Heart right ventricle (tissue), 16 donors: ENCODE data around the gene C17orf114.

Experiments
- ATAC-seq, 8 donors: fragments of 200-7000 bp; cut with Tn5 transposase; one replicate each; pipeline ENCODE4 v1.9.1; 2020; ENCODE audit warnings: mild to moderate bottlenecking in 8 of 8, moderate library complexity in 8 of 8, moderate number of reproducible peaks in 1 of 8
- DNase-seq, 2 donors: peaks; one replicate each; pipeline ENCODE4 v3.0.0-alpha.2; 2020
- H3K27ac ChIP-seq, 10 donors: fragments of 200-600 bp; sonication (generic) in 2 of 10; one replicate each; pipeline versions ENCODE4 v1.5.0 to v1.8.0; 2020 to 2022; ENCODE audit warnings: mild to moderate bottlenecking in 3 of 10
- H3K27me3 ChIP-seq, 7 donors: fragments of 200-600 bp; one replicate each; pipeline ENCODE4 v1.8.0; 2021 to 2022; ENCODE audit warnings: mild to moderate bottlenecking in 2 of 7
- H3K36me3 ChIP-seq, 9 donors: fragments of 200-600 bp; sonication (generic) in 1 of 9; one replicate each; pipeline versions ENCODE4 v1.5.0 to v1.8.0; 2020 to 2022; ENCODE audit warnings: mild to moderate bottlenecking in 2 of 9
- H3K4me1 ChIP-seq, 9 donors: fragments of 200-600 bp; sonication (generic) in 1 of 9; one replicate each; pipeline versions ENCODE4 v1.5.0 to v1.8.0; 2020 to 2022; ENCODE audit warnings: mild to moderate bottlenecking in 4 of 9
- H3K4me3 ChIP-seq, 10 donors: fragments of 200-600 bp; sonication (generic) in 2 of 10; one replicate each; pipeline versions ENCODE4 v1.5.0 to v1.8.0; 2020 to 2022; ENCODE audit warnings: mild to moderate bottlenecking in 7 of 10, moderate library complexity in 2 of 10
- H3K9me3 ChIP-seq, 11 donors: fragments of 200-600 bp in 10 of 11; sonication (generic) in 2 of 11; one replicate each; pipeline versions ENCODE4 v1.5.0 to v1.8.0; 2013 to 2022; ENCODE audit warnings: mild to moderate bottlenecking in 2 of 11, control low read depth in 1 of 11, moderate library complexity in 1 of 11
- WGBS, 2 donors: extraction: QIAGEN DNeasy Blood & Tissue Kit; methylation state at CpG; one replicate each; pipeline ENCODE4 v1.1.7; 2013; ENCODE audit warnings: inconsistent platforms in 1 of 2; 5-methylcytosine and 5-hydroxymethylcytosine counted together
- intact Hi-C, 10 donors: fragments of 100-400 bp; cut with DNase I; formaldehyde crosslinking; loops; one replicate each; pipeline versions ENCODE4 v1.11.1 to v1.14.2; 2022
- TF ChIP-seq, protein P1 (sequence below), 9 donors: fragments of 200-600 bp; sonication (generic) in 2 of 9; IDR thresholded peaks; one replicate each; pipeline versions ENCODE4 v1.5.0 to v1.8.0; 2021 to 2022; ENCODE audit warnings: antibody characterized with exemption in 9 of 9, mild to moderate bottlenecking in 5 of 9, moderate library complexity in 1 of 9
- donor health status: Arrhythmogenic right ventricular cardiomyopathy.
- donor health status: ischemic (EF 13 %, LVEDD 7.1; RV severe dilation, severe dysfunction).
- donor health status: healthy with polysubstance abuse.
- donor health status: DM: no; HTN: yes; CAD: no.
- donor health status: DM: no; HTN: no; CAD: no.
- donor health status: ischemic (EF 25% LVEDD 6.9; RV normal size, moderate dysfunction).
- donor health status: ischemic (EF 25% LVEDD 5.7; RV mildly dilated, moderate dysfunction).
- donor health status: healthy.
- donor health status: DM: yes; HTN: yes; CAD: no.
- donor health status: Ischemic cardiomyopathy.
- donor health status: ischemic (EF 35%, LVEDD 5.7; RV mildly dilated, moderate dysfunction).
- donor health status: nonischemic (EF 11% LVEDD 7.7; RV severe dilation, severe dysfunction).
- donor health status: DM: yes; HTN: yes; CAD: no.
- donor health status: PGD.
- donor health status: ischemic (EF 29% LVEDD 5.4; RV normal size, mild dysfunction).
- donor health status: nonischemic (EF 23%, LVEDD 6.1; RV moderate dilation, normal function).

The C17orf114 gene

GRCh38 chr17:4788159-4788806 is 13.8 kb downstream of the C17orf114 start:
- intact Hi-C loops: loop anchor here (2.0 to 10.0 kb wide), 8 partner anchors 46 to 114 kb away; partner anchors contain the start of genes MED11 (in 6 of the 10), ARRB2 (in 2 of the 10), CXCL16 (in 2 of the 10) and ZMYND15 (in 2 of the 10)
- peaks cover 16 to 50% (median 44%) of the 10 kb centered on the region in 9 donors for H3K4me1 ChIP-seq
- H3K9me3 ChIP-seq: no peaks in the 10 kb centered on the region
- TF ChIP-seq, protein P1, sequence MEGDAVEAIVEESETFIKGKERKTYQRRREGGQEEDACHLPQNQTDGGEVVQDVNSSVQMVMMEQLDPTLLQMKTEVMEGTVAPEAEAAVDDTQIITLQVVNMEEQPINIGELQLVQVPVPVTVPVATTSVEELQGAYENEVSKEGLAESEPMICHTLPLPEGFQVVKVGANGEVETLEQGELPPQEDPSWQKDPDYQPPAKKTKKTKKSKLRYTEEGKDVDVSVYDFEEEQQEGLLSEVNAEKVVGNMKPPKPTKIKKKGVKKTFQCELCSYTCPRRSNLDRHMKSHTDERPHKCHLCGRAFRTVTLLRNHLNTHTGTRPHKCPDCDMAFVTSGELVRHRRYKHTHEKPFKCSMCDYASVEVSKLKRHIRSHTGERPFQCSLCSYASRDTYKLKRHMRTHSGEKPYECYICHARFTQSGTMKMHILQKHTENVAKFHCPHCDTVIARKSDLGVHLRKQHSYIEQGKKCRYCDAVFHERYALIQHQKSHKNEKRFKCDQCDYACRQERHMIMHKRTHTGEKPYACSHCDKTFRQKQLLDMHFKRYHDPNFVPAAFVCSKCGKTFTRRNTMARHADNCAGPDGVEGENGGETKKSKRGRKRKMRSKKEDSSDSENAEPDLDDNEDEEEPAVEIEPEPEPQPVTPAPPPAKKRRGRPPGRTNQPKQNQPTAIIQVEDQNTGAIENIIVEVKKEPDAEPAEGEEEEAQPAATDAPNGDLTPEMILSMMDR (IDR thresholded peaks at IDR 0.05): no peak
- H3K27ac ChIP-seq: peak overlapping the region in 2 of 10 donors; percentile 92 to 98
- peak overlapping the region in 2 of 10 donors; percentile 78 to 81 for H3K4me3 ChIP-seq
- ATAC-seq: no peak
- no peak for DNase-seq
- H3K36me3 ChIP-seq: no peaks in the 10 kb centered on the region
- H3K27me3 ChIP-seq: peaks cover 0 to 58% (median 26%) of the 10 kb centered on the region in 7 donors
- WGBS, 2 donors: 82 to 86% methylated on average over 14 of the region's 14 CpGs

GRCh38 chr17:4786516-4786915 is 15.6 kb downstream of the C17orf114 start:
- Histone ChIP-seq H3K27me3 (peaks cover 0 to 75% (median 44%) of the 10 kb centered on the region in 7 donors), H3K4me1 (peaks cover 16 to 50% (median 44%) of the 10 kb centered on the region in 9 donors), H3K9me3 (no peaks in the 10 kb centered on the region), H3K4me3 (peak overlapping the region in 9 of 10 donors; percentile 23 to 55 (median 40)), H3K27ac (peak overlapping the region in 5 of 10 donors; percentile 10 to 50 (median 42)), H3K36me3 (no peaks in the 10 kb centered on the region)
- DNase-seq (peak in 1 of 2 donors; percentile 46), ATAC-seq (no peak)
- WGBS, 2 donors: 5 to 8% methylated on average over 6 of the region's 6 CpGs
- intact Hi-C loops: loop anchor here in 9 of 10 donors (2.0 to 10.0 kb wide), 7 partner anchors 44 to 116 kb away; partner anchors contain the start of genes MED11 (in 6 of the 9), ARRB2 (in 2 of the 9), CXCL16 (in 2 of the 9) and ZMYND15 (in 2 of the 9)
- TF ChIP-seq, protein P1 (IDR thresholded peaks at IDR 0.05): no peak

DNA sequence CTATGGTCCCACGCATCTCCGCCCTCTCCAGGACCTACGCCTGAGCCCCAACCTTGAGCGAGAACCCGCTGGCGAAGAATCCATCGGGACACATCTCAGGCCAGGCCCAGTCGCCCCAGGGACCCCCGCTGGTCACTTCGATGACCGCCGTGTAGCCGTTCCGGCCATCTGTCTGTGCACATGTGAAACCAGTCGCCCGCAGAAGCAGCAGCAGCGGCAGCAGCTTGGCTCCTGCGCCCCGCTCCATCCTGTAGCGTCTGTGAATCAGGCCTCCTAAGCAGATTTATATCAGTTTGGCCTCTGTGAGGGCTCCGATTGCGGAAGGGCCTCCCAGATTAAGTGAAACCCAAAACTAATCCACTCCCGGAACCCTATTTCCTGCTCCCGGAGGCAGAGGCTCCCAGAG is 16.0 kb downstream of the C17orf114 start, which contains the start of gene VMO1:
VMO1 (minus strand) TSS at position 259 of the 406 bp plus-strand sequence; CDS start at position 247, 12 bp downstream.
- peak in 4 of 8 donors; percentile 12 to 24 (median 18) for ATAC-seq
- Histone ChIP-seq H3K27ac (peak within 1 kb of the TSS in 5 of 10 donors; percentile 10 to 50 (median 42)), H3K27me3 (peaks cover 0 to 79% (median 48%) of the 10 kb centered on the region in 7 donors)

More for the DNA sequence above, 16.0 kb downstream of the C17orf114 start, which contains the start of gene VMO1:
- TF ChIP-seq, protein P1 (IDR thresholded peaks at IDR 0.05): no peak
- peak in 1 of 2 donors; percentile 32 for DNase-seq
- intact Hi-C loops: loop anchor here in 9 of 10 donors (2.0 to 10.0 kb wide), 7 partner anchors 44 to 116 kb away; partner anchors contain the start of genes MED11 (in 6 of the 9), ARRB2 (in 2 of the 9), CXCL16 (in 2 of the 9) and ZMYND15 (in 2 of the 9)
- H3K4me1 ChIP-seq: peaks cover 16 to 50% (median 44%) of the 10 kb centered on the region in 9 donors
- H3K9me3 ChIP-seq: no peaks in the 10 kb centered on the region
- H3K4me3 ChIP-seq: peak within 1 kb of the TSS in 9 of 10 donors; percentile 23 to 55 (median 40)
- 3 to 5% methylated on average over 24 of the region's 24 CpGs for WGBS, 2 donors
- H3K36me3 ChIP-seq: no peaks in the 10 kb centered on the region
